Natural killer cell treated with Interleukin-12 subunit alpha and Interleukin-12 subunit beta and Interleukin-15 and Interleukin-18, amount 100 ng/mL, for 72 hours (primary cell): Measurements from ENCODE around the gene CCDC158. TPM values are rescaled to one million over a fixed set of nuclear protein-coding genes. Genes with fewer than 3 reads are reported as not detected.
A peak's percentile ranks its signal among the peaks of the same experiment; 100 is the strongest.

Experiments
- ATAC-seq, 2 donors: fragments of 150-1000 bp; cut with Tn5 transposase in 1 of 2; sonication (Bioruptor Pico), chemical (Tn5 transposase) in 1 of 2; 2 replicates each; pipeline ENCODE4 v1.10.0; 2021
- DNase-seq: peaks from one replicate; pipeline ENCODE4 v3.0.0; 2022; ENCODE audit warnings: low spot score
- H3K27ac Mint-ChIP-seq, 2 donors: 1 replicate in 1 of 2; 2 replicates in 1 of 2; pipeline ENCODE4 v1.8.0; 2022; ENCODE audit warnings: mixed read lengths in 2 of 2, mild to moderate bottlenecking in 1 of 2, moderate library complexity in 1 of 2
- H3K27me3 Mint-ChIP-seq, 2 donors: 1 replicate in 1 of 2; 2 replicates in 1 of 2; pipeline ENCODE4 v1.8.0; 2022; ENCODE audit warnings: mixed read lengths in 2 of 2
- H3K36me3 Mint-ChIP-seq: one replicate; pipeline ENCODE4 v1.8.0; 2022; ENCODE audit warnings: mixed read lengths
- H3K4me1 Mint-ChIP-seq, 2 donors: 1 replicate in 1 of 2; 2 replicates in 1 of 2; pipeline ENCODE4 v1.8.0; 2022; ENCODE audit warnings: low read depth in 2 of 2, mixed read lengths in 2 of 2, mild to moderate bottlenecking in 1 of 2
- H3K4me3 Mint-ChIP-seq: one replicate; pipeline ENCODE4 v1.8.0; 2022; ENCODE audit warnings: mixed read lengths
- H3K9me3 Mint-ChIP-seq: 2 replicates; pipeline ENCODE4 v1.8.0; 2022; ENCODE audit warnings: mixed read lengths
- total RNA-seq, 2 donors: library from RNA; stranded (reverse); gene quantifications; one replicate each; pipeline ENCODE4 v1.2.3, GENCODE V29; 2022

Gene CCDC158
- total RNA-seq, 2 donors from 2014 or later, result not detected

GRCh38 chr4:76407440-76408119, 13.4 kb downstream of the CCDC158 start:
- H3K36me3 Mint-ChIP-seq, result no peaks in the 10 kb centered on the region

GRCh38 chr4:76406081-76406480, 14.9 kb downstream of the CCDC158 start:
- Mint-ChIP-seq H3K4me1 (peaks cover 0 to 4% of the 10 kb centered on the region in 2 donors), H3K27ac (no peak overlapping the region), H3K36me3 (no peaks in the 10 kb centered on the region), H3K4me3 (no peak overlapping the region), H3K27me3 (peaks cover 40 to 47% of the 10 kb centered on the region in 2 donors), H3K9me3 (no peaks in the 10 kb centered on the region)
- DNase-seq, result no peak
- no peak for ATAC-seq

More at GRCh38 chr4:76407440-76408119, 13.4 kb downstream of the CCDC158 start:
- Mint-ChIP-seq H3K4me1 (peaks cover 0 to 4% of the 10 kb centered on the region in 2 donors), H3K27ac (no peak overlapping the region), H3K27me3 (peaks cover 29 to 32% of the 10 kb centered on the region in 2 donors), H3K4me3 (no peak overlapping the region), H3K9me3 (no peaks in the 10 kb centered on the region)
- no peak for DNase-seq
- no peak for ATAC-seq

GRCh38 chr4:76401654-76402053, 19.3 kb downstream of the CCDC158 start:
- Mint-ChIP-seq H3K4me3 (no peak overlapping the region), H3K36me3 (peaks cover 6% of the 10 kb centered on the region), H3K9me3 (no peaks in the 10 kb centered on the region), H3K27me3 (peaks cover 43 to 69% of the 10 kb centered on the region in 2 donors), H3K4me1 (no peaks in the 10 kb centered on the region), H3K27ac (no peak overlapping the region)
- ATAC-seq, result no peak
- DNase-seq, result no peak

DNA sequence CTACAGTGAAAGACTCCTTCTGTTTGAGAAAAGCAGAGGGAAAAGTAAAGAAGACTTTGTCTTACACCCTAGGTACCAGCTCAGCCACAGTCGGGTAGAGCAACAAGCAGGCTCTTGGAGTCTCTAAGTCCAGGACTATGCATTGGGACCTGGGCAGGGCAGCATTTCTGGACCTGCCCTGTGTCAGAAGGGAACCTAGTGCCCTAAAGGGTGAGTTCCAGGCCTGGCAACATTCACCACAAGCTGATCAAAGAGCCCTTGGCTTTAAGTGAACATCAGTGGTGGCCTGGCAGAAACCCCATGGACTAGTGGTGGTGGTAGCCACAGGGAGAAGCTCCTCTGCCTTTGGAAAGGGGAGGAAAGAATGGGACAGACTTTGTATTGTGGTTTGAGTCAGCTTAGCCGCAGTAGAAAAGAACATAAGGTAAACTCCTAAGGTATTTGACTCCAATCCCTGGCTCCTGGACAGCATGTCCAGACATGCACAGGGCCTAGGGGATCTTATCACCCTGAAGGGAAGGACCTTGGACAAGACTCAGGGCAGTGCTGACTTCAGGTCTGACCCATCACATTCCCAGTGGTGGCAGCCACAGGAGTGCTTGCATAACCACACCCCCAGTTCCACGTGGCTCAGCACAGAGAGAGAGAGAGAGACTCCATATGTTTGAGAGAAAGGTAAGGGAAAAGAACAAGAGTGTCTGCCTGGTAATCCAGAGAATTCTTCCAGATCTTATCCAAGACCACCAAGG, 32.6 kb downstream of the CCDC158 start:
- H3K4me3 Mint-ChIP-seq, result no peak overlapping the region

GRCh38 chr4:76386566-76387305, 34.2 kb downstream of the CCDC158 start:
- Mint-ChIP-seq H3K9me3 (peaks cover 18% of the 10 kb centered on the region), H3K27me3 (peaks cover 35 to 51% of the 10 kb centered on the region in 2 donors), H3K4me3 (no peak overlapping the region), H3K4me1 (no peaks in the 10 kb centered on the region), H3K27ac (no peak overlapping the region), H3K36me3 (peaks cover 25% of the 10 kb centered on the region)
- DNase-seq (no peak), ATAC-seq (no peak)

More for the DNA sequence above, 32.6 kb downstream of the CCDC158 start:
- DNase-seq (no peak), ATAC-seq (no peak)
- peaks cover 36% of the 10 kb centered on the region for H3K36me3 Mint-ChIP-seq
- H3K27ac Mint-ChIP-seq, result no peak overlapping the region
- peaks cover 41 to 67% of the 10 kb centered on the region in 2 donors for H3K27me3 Mint-ChIP-seq
- H3K9me3 Mint-ChIP-seq, result peaks cover 21% of the 10 kb centered on the region
- H3K4me1 Mint-ChIP-seq, result no peaks in the 10 kb centered on the region

GRCh38 chr4:76385974-76386373, 35.0 kb downstream of the CCDC158 start:
- H3K4me1 Mint-ChIP-seq, result no peaks in the 10 kb centered on the region
- ATAC-seq (no peak), DNase-seq (no peak)
- peaks cover 29 to 43% of the 10 kb centered on the region in 2 donors for H3K27me3 Mint-ChIP-seq
- peaks cover 24% of the 10 kb centered on the region for H3K36me3 Mint-ChIP-seq
- no peak overlapping the region for H3K27ac Mint-ChIP-seq
- peaks cover 18% of the 10 kb centered on the region for H3K9me3 Mint-ChIP-seq
- no peak overlapping the region for H3K4me3 Mint-ChIP-seq

GRCh38 chr4:76384052-76384451, 36.9 kb downstream of the CCDC158 start:
- no peak for ATAC-seq
- H3K4me1 Mint-ChIP-seq, result no peaks in the 10 kb centered on the region
- no peak for DNase-seq
- no peak overlapping the region for H3K27ac Mint-ChIP-seq
- no peak overlapping the region for H3K4me3 Mint-ChIP-seq
- H3K27me3 Mint-ChIP-seq, result peaks cover 16 to 24% of the 10 kb centered on the region in 2 donors
- peaks cover 5% of the 10 kb centered on the region for H3K9me3 Mint-ChIP-seq
- peaks cover 6% of the 10 kb centered on the region for H3K36me3 Mint-ChIP-seq

DNA sequence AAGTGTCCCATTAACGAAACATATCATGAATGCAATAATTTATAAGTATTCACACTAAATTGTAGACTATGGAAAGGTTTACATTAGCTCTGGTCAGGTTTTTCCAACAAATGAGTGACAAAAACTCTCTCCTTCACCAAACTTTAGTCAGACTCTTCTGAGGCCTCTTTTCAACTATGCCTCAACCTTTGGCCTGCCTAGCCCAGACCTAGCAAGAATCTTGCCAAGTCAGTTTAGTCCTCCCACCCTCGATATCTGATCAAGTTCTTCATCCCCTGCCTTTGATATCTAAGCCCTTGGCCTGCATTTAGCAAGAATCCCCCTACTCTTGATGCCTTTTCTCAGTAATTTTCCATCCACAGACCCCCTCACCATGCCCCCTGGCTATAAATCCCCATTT, 37.9 kb downstream of the CCDC158 start:
- H3K27ac Mint-ChIP-seq, result no peak overlapping the region
- ATAC-seq (no peak), DNase-seq (no peak)
- H3K4me1 Mint-ChIP-seq, result no peaks in the 10 kb centered on the region
- no peaks in the 10 kb centered on the region for H3K9me3 Mint-ChIP-seq
- H3K4me3 Mint-ChIP-seq, result no peak overlapping the region
- H3K36me3 Mint-ChIP-seq, result no peaks in the 10 kb centered on the region
- H3K27me3 Mint-ChIP-seq, result peaks cover 10 to 17% of the 10 kb centered on the region in 2 donors

GRCh38 chr4:76381986-76382385, 39.0 kb downstream of the CCDC158 start:
- Mint-ChIP-seq H3K27ac (no peak overlapping the region), H3K4me1 (no peaks in the 10 kb centered on the region), H3K4me3 (no peak overlapping the region), H3K27me3 (peaks cover 10 to 17% of the 10 kb centered on the region in 2 donors), H3K9me3 (no peaks in the 10 kb centered on the region), H3K36me3 (no peaks in the 10 kb centered on the region)
- ATAC-seq (no peak), DNase-seq (no peak)

- Mint-ChIP-seq H3K4me3 (no peak overlapping the region), H3K36me3 (no peaks in the 10 kb centered on the region), H3K27ac (no peak overlapping the region), H3K4me1 (no peaks in the 10 kb centered on the region), H3K9me3 (no peaks in the 10 kb centered on the region), H3K27me3 (peaks cover 13% of the 10 kb centered on the region in 2 donors)
- ATAC-seq, result no peak
- no peak for DNase-seq
These were observed 40.4 kb downstream of the CCDC158 start for GRCh38 chr4:76380561-76380960.

DNA sequence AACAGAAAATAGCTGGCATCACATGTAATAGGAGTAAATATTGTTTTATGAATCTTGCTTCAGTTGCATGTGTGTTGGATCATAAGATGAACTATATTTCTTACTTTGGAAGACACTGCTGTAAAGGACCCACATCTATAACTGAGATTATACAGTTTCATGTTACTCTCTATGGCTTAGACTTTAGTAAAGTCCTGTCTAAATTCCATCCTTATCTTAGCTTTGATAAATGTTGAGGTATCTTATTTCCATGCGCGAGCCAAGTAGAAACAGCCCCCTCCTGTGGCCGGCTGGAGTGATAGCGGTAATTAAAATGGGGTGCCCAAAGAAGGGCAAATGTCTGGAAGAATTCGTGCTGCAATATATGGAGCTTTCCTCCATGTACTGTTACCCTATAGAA, 43.0 kb downstream of the CCDC158 start:
- no peak for ATAC-seq
- H3K27ac Mint-ChIP-seq, result no peak overlapping the region
- H3K4me1 Mint-ChIP-seq, result no peaks in the 10 kb centered on the region
- no peaks in the 10 kb centered on the region for H3K9me3 Mint-ChIP-seq
- peaks cover 0 to 2% of the 10 kb centered on the region in 2 donors for H3K27me3 Mint-ChIP-seq
- peak; percentile 60 for DNase-seq
- no peak overlapping the region for H3K4me3 Mint-ChIP-seq
- no peaks in the 10 kb centered on the region for H3K36me3 Mint-ChIP-seq

DNA sequence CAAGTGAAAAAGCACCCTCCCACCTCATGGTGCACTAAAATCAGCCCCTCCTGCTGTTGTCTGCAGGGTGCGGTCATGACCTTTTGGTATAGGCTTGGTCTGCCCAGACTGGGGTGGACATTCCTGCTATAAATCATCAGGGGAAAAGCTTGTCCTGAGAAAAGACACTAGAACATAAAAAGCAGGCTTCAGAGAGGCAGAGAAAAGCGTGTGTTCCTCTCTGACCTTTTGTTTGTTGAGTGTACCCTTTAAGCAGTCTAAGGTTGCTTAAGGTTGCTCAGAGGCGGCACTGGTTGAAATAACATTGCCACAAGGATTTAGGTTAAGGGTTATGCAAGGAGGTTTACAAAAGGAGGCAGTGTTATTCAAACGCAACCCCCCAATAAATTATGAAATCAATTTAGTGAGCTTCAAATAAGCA, 43.5 kb downstream of the CCDC158 start:
- ATAC-seq (no peak), DNase-seq (no peak)
- H3K4me1 Mint-ChIP-seq, result no peaks in the 10 kb centered on the region
- H3K27ac Mint-ChIP-seq, result no peak overlapping the region
- no peak overlapping the region for H3K4me3 Mint-ChIP-seq
- H3K9me3 Mint-ChIP-seq, result no peaks in the 10 kb centered on the region
- no peaks in the 10 kb centered on the region for H3K36me3 Mint-ChIP-seq
- H3K27me3 Mint-ChIP-seq, result peaks cover 0 to 2% of the 10 kb centered on the region in 2 donors

DNA sequence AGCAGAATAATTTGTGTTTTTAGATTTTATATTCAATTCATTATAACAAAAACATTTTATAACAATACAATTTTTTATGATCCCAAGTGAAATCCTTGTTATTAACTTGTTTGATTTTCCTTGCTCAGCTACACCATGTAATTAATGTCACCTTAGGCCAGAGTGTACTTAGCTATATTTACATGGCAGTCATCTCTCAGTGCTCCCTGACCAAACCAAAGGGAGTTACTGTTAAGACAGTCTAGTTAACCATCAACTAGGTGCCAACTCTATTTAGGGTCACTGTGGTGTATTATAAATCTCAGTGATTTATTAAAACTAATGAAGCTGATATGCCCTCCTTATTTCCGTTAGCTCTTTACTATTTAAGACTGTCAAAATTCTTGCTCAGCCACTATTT, 44.4 kb downstream of the CCDC158 start:
- Mint-ChIP-seq H3K36me3 (no peaks in the 10 kb centered on the region), H3K27ac (no peak overlapping the region), H3K9me3 (no peaks in the 10 kb centered on the region), H3K4me3 (no peak overlapping the region), H3K4me1 (no peaks in the 10 kb centered on the region), H3K27me3 (peaks cover 0 to 2% of the 10 kb centered on the region in 2 donors)
- ATAC-seq (no peak), DNase-seq (no peak)

DNA sequence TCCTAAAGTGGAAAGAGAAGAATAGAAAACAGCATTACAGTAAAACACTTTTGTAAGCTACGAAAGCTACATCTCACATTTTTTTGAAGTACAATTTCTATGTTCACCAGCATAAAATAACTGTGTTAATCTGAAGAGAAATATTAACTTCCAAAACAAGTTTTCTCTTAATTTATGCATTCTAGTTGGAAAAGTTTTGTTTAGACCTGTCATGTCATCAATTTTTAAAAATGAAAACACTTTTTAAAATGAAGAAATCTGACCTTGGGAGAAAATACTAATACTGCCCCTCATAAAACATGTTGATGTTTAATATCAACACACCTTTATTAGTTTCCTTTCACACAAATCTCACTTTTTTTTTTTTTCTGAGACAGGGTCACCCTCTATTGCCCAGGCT, 45.2 kb downstream of the CCDC158 start:
- peaks cover 0 to 2% of the 10 kb centered on the region in 2 donors for H3K27me3 Mint-ChIP-seq
- ATAC-seq, result no peak
- no peak overlapping the region for H3K4me3 Mint-ChIP-seq
- no peak overlapping the region for H3K27ac Mint-ChIP-seq
- no peaks in the 10 kb centered on the region for H3K4me1 Mint-ChIP-seq
- no peaks in the 10 kb centered on the region for H3K36me3 Mint-ChIP-seq
- no peaks in the 10 kb centered on the region for H3K9me3 Mint-ChIP-seq
- no peak for DNase-seq
